Stimulated activated CD4-positive, alpha-beta T cell treated with anti-CD3 and anti-CD28 coated beads, Interleukin-2, amount 100 ng/mL, for 48 hours (primary cell): ENCODE measurements around the gene INHA.
A peak's percentile ranks its signal among the peaks of the same experiment; 100 is the strongest.

ENCODE experiments used
- DNase-seq, 2 donors: peaks; one replicate each; pipeline ENCODE4 v3.0.0-alpha.2; 2020

Gene INHA

DNA sequence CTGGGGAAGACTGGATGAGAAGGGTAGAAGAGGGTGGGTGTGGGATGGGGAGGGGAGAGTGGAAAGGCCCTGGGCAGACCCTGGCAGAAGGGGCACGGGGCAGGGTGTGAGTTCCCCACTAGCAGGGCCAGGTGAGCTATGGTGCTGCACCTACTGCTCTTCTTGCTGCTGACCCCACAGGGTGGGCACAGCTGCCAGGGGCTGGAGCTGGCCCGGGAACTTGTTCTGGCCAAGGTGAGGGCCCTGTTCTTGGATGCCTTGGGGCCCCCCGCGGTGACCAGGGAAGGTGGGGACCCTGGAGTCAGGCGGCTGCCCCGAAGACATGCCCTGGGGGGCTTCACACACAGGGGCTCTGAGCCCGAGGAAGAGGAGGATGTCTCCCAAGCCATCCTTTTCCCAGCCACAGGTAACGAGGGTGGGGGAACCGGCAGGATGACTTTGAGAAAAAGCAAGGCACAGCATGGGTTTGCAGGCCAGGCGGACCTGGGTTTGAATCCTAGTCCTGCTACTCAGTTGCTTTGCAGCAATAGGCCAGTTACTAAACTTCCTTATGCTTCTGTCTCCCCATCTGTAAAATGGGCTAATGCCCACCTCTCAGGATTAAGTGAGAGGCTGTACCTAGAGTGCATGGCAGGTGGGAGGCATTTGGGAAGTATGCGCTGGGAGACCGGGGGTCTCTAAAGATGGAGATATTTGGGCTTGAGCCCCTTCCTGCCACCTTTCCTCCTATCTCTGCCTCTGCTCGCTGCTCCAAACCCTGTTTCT lies at the start of gene INHA:
Gene INHA, plus strand, starts transcription at position 74 of the 765 bp plus-strand sequence. Its CDS starts 65 bp downstream, at position 139.
- DNase-seq = no peak

DNA sequence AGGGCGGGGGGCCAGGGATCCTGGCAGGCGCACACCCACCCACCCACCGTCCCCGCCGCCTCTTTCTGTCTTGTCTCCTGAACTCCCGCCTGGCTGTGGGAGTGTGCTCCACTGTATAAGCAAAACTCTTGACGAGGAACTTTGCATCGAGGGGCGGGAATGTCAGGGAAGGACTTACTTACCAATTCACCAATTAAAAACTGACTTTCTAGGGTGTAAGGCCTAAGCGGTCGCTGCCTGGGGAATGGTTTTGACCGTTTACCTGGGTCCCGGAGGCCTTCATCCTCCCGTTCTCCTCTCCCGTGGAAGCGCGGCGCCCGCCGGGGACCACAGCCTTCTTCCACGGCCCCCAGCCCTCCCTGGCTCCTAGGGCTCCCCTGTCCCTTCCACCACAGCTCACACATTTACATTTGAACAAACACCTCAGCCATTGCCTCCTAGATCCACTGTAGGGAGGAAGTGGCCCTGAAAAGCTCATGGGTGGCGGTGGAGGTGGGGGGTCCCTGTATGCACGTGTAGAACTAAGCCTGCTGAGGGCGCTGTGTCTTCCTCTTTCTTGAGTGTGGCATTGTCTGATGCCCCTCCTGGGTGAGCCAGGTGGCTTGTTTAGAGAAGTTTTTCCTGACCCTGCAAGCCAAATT lies 49.0 kb upstream of the INHA start:
- DNase-seq = no peak

DNA sequence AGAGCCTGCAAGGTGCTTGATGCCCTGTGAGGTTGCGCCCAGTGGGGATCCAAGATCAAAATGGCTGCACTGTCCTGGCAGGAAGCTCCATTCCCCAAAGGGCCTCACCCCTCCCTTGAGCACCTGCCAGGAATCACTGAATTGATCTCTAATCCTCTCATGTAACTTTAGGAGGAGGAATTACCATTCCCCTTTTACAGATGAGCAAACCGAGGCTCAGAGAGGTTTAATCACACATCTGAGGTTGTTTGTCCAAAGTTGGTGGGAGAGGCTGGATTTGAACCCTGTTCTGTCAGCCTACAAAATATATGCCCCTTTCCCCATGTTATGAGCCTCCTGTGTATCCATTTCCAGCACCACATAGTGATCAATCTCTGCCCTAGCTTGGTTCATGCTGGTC lies 47.3 kb upstream of the INHA start:
- no peak for DNase-seq

- no peak for DNase-seq
Measured at GRCh38 chr2:219525533-219526232, 46.4 kb upstream of the INHA start.

DNA sequence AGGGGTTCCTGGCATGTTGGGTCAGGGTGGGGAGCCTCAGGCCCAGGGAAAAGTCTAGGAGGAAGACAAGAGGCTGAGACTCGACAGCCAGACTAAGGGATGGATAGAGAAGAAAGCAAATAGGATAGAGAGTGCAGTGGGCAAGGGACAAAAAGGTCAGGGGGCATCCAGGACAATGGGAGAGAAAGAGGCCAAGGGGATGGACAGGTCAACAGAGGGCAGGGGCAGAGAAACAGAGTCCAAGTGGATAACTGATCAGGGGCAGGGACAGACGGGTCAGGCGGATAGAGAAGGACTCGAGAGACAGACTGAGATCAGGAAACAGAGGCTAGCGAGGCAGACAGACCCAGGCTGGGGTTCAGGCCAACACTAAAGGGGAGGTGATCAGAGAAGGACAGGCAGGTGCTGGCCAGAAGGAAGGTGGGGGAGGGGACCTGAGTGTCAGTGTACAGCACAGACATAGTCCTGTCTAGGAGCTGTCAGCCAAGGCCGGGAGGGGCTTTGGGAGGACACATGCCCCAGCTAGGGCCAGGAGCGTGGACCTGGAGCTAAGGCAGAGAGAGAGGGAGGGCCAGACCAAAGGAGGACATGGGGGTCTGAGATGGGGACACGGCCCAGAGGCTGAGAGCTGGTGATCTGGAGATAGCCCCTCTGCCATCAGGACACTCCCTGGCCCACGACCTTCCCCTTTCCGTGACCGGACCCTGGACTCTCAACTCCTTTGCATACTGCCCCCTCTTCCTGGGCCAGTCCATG lies 45.6 kb upstream of the INHA start:
- DNase-seq = no peak

- DNase-seq = no peak
Measured at GRCh38 chr2:219527076-219527394, 45.1 kb upstream of the INHA start.

- no peak for DNase-seq
Measured at GRCh38 chr2:219527472-219527871, 44.6 kb upstream of the INHA start.

DNA sequence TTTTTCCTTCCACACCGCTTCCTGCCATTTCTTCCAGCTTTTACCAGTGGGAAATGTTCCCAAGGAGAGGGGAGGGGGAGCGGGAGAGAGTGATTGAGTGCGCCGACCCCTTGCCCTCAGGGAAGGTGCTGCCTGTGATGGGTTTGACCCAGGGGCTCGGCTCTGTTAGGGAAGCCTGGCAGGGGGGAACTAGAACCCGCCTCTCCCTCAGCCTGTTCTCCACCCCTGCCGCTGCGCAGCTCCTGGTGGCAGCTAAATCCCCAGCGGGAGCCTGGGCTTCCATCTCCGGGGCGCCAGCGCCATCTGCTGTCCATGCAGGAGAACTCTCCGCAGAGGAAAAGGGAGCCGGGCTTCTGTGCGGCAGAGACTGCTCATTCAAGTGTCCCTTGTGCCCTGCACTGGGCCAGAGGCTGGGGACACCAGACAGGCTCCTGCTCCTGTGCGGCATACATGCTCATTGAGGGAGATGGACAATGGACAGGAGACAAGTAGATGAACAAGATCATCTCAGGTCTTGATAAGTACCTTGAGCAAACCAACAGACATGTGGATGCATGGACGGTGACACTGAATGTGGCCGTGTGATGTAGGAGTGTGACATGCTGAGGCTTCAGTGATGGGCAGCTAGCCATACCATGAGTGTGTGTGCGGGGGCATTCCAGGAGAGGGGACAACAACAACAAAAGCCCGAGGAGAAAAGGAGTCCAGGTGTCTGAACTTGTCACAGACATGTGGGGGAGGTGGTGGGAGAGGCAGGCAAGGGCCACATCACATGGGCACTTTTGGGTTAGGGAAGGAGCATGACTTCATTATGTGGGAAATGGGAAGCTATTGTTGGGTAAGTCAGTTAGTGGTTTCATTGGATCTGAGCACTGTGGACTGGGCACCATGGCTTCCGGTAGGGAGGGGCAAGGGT lies 41.8 kb upstream of the INHA start:
- peak; percentile 86 to 91 for DNase-seq

GRCh38 chr2:219531639-219532377 lies 40.3 kb upstream of the INHA start:
- DNase-seq = no peak

- no peak for DNase-seq
Measured at GRCh38 chr2:219532378-219532649, 39.8 kb upstream of the INHA start.

DNA sequence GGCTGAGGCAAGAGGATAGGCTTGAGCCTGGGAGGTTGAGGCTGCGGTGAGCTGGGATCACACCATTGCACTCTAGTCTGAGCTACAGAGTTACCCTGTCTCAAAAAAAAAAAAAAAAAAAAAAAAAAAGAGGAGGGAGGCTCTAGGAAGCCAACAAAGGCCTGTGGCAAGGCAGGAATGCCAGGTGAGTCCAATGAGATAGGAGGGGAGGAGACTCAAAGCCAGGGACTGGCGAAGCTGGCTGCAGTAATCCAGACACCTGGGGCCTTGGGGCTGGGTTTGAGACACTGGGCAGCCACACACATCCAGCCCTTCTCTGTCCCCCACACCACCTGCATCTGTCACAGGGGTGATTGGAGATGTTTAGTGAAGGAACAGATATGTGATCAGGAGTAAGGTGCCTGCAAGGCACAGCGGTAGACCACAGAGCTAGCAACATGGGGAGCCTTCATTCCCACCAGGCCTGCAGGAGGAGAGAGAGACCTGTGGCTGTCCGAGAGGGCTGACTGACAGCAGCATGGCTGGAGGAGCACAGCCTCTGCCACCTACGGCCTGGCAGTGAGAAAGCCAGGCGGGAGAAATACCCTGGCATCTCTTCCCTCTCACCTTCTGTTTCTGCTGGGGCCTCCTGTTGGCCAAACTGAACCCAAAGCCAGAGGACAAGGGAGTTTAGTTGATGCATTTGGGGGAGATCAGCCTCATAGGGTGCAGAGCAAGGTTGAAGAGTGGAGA lies 38.0 kb upstream of the INHA start:
- no peak for DNase-seq

DNA sequence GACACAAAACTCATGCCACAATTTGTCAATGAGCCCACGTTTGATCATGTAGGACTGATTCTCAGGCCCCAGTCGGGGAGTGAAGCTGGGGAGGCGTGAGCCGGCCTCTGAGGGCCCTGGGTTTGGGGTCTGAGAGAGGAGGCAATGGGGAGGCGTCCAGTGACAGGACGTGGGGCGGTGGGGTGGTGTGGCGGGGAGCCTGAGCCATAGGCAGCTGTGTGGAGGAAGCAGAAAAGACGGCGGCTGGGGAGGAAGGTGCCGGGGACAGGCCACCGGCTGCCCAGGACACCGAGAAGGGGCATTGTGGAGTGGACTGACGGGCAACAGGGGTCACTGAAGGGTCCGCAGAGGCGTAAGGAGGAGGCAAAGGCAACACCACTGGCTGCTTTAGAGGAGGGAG lies 35.7 kb upstream of the INHA start:
- no peak for DNase-seq

- DNase-seq = no peak
Measured at GRCh38 chr2:219536967-219537366, 35.1 kb upstream of the INHA start.

GRCh38 chr2:219537657-219538488 lies 34.2 kb upstream of the INHA start:
- DNase-seq = no peak

GRCh38 chr2:219538504-219538951 lies 33.6 kb upstream of the INHA start:
- no peak for DNase-seq

DNA sequence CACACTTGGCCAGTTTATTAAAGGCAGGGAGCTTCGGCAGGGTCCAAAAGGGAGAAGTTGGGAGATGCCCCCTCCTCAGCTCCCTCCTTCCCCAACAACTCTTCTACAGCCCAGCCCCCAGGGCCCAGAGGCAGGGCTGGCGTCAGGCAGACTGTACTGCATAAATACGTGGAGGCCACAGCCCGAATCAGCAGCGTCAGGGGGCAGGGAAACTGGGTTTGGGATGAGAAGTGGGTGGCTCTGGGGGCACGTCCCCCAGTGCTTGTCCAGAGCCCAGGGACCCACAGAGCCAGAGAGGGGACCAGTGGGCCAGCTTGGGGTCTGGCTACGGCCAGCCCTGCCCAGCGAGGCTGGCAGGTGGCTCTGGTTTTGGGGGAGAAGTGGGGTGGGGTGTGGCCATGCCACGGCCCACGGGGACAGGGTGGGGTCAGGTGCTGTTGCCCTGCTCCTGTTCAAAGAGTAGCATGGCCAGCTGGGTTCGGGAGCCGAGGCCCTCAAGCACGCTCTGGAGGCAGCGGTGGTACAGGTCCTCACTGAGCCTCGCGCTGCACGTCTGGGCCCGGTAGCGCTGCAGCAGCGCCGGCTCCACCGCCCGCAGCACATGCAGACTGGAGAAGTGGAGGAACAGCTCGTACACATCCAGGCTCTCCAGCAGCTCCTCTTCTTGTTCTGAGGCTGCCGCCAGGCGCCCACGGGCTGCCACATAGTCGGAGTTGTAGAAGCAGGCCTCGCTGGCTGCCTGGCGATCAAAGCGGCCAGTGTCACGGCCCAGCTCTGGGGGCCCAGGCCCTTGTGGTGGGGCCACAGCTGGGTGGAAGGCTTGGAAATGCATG lies 32.9 kb upstream of the INHA start:
- no peak for DNase-seq

- no peak for DNase-seq
Measured at GRCh38 chr2:219539926-219540678, 32.0 kb upstream of the INHA start.

GRCh38 chr2:219540784-219541504 lies 31.2 kb upstream of the INHA start:
- DNase-seq = no peak
